Osteoblast (primary cell): ENCODE measurements around the gene ASZ1. TPM values are rescaled to one million over a fixed set of nuclear protein-coding genes. Genes with fewer than 3 reads are reported as not detected.

Experiments used
- DNase-seq: peaks from one replicate; pipeline ENCODE4 v3.0.0; 2011; ENCODE audit warnings: low spot score, mixed read lengths; ENCODE audit not compliant: insufficient read length; ENCODE audit errors: missing footprints
- H2AFZ ChIP-seq: 2 replicates; pipeline ENCODE4 v1.6.0; 2011; ENCODE audit warnings: mild to moderate bottlenecking, low read length
- H3K27ac ChIP-seq: 2 replicates; pipeline ENCODE4 v1.5.1; 2011; ENCODE audit warnings: mild to moderate bottlenecking, low read depth, low read length, moderate library complexity
- H3K27me3 ChIP-seq: 2 replicates; pipeline ENCODE4 v1.6.0; 2012; ENCODE audit warnings: mild to moderate bottlenecking, control low read depth, inconsistent platforms, low read length, moderate library complexity; ENCODE audit not compliant: insufficient read depth
- H3K36me3 ChIP-seq: 2 replicates; pipeline ENCODE4 v1.5.1; 2011; ENCODE audit warnings: mild to moderate bottlenecking, low read length, control low read depth, moderate library complexity; ENCODE audit not compliant: insufficient read depth
- H3K4me1 ChIP-seq: 2 replicates; pipeline ENCODE4 v1.5.1; 2011; ENCODE audit warnings: mild to moderate bottlenecking, low read length, control low read depth, moderate library complexity; ENCODE audit not compliant: insufficient read depth
- H3K4me2 ChIP-seq: 2 replicates; pipeline ENCODE4 v1.6.0; 2011; ENCODE audit warnings: mild to moderate bottlenecking, low read length; ENCODE audit not compliant: insufficient read depth
- H3K4me3 ChIP-seq: fragments of 200-600 bp; sonication (generic); 3 replicates; pipeline ENCODE4 v1.5.1; 2012; ENCODE audit warnings: mild to moderate bottlenecking, low read length, inconsistent platforms; ENCODE audit not compliant: insufficient read depth
- H3K79me2 ChIP-seq: 2 replicates; pipeline ENCODE4 v1.6.0; 2012; ENCODE audit warnings: mild to moderate bottlenecking, low read length, control low read depth, inconsistent platforms; ENCODE audit not compliant: insufficient read depth
- H3K9me3 ChIP-seq: 2 replicates; pipeline ENCODE4 v1.5.1; 2011; ENCODE audit warnings: low read depth, low read length, control low read depth
- H4K20me1 ChIP-seq: 2 replicates; pipeline ENCODE4 v1.6.0; 2012; ENCODE audit warnings: mild to moderate bottlenecking, low read length, control low read depth; ENCODE audit not compliant: insufficient read depth
- CTCF ChIP-seq: IDR thresholded peaks from 2 replicates; pipeline ENCODE4 v1.5.1; 2011; ENCODE audit warnings: mild to moderate bottlenecking, low read depth, low read length, moderate library complexity; ENCODE audit errors: extremely low read depth
- total RNA-seq: library from RNA; depleted of rRNA; stranded (reverse); fragments of >200 nt; gene quantifications from 2 replicates; pipeline ENCODE4 v1.2.3, GENCODE V29; 2012

ASZ1 gene
- total RNA-seq, 1 donor, result not detected

DNA sequence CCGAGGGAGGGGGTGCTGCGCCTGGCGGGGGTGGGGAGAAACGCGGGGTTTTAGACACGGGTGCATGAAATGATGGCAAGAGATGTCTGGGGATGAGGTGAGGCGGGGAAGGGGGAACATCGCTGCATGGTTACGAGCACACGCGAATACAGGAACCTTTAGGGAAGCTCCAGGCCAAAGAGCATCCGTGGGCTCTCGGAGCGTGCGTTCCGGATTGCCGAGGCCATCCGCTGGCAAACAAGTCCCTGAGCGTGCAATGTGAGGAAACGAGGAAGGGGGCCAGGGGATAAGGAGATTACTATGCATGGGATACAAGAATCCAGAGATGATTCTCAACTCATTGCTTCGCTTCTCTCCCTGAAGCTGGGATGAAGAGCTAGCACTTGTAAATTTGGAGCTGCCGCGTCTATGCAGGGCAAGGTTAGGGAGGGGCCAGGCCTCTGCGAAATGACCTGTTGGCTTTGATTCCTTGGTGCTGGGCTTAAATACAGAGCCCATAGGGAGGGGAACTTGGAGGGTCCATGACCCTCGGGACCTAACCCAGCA, 103.9 kb downstream of the ASZ1 start:
- Histone ChIP-seq H2AFZ (no peak overlapping the region), H3K4me2 (peak overlapping the region; percentile 89), H4K20me1 (no peaks in the 10 kb centered on the region), H3K27me3 (peaks cover 66% of the 10 kb centered on the region), H3K79me2 (no peaks in the 10 kb centered on the region), H3K27ac (no peak overlapping the region), H3K4me1 (peaks cover 16% of the 10 kb centered on the region), H3K9me3 (no peaks in the 10 kb centered on the region), H3K36me3 (no peaks in the 10 kb centered on the region), H3K4me3 (peak overlapping the region; percentile 70)
- no peak for TF ChIP-seq CTCF
- DNase-seq, result peak; percentile 57

DNA sequence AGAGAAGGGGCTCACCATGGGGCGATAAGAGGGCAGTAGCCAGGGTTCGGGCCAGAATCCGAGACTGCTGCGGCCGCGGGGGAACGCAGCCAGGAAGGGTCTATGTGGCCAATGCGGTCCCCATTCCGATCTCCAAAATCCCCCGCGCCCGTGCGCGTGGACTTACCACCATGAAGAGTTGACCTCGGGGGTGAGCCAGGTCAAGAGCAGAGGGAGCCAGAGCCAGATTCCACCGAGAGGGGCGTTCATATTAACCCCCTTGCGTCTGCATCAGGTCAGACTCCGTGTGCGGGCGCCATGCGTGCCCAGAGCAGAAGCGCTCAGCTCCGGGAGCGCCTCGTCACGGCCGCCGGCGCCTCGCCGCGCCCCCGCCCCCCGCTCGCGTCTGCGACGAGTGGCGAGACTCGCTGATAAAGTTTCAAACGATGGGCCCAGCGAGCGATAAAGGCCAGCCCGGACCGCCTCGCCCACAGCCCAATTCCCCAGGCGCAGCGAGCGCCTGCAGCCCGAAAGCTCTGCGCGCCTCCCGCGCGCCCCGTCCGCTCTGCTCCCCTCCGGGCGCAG, 104.5 kb downstream of the ASZ1 start, which contains the start of gene WNT2:
Gene WNT2, minus strand, starts transcription at position 318 of the 564 bp plus-strand sequence. Its CDS starts 69 bp downstream, at position 249.
- H3K4me3 ChIP-seq, result peak within 1 kb of the TSS; percentile 70
- no peaks in the 10 kb centered on the region for H3K36me3 ChIP-seq
- no peaks in the 10 kb centered on the region for H4K20me1 ChIP-seq
- no peak within 1 kb of the TSS for H3K27ac ChIP-seq
- no peak for TF ChIP-seq CTCF
- peaks cover 16% of the 10 kb centered on the region for H3K4me1 ChIP-seq
- H3K79me2 ChIP-seq, result no peaks in the 10 kb centered on the region
- DNase-seq, result no peak
- H3K27me3 ChIP-seq, result peaks cover 71% of the 10 kb centered on the region
- H2AFZ ChIP-seq, result peak within 1 kb of the TSS; percentile 72
- no peaks in the 10 kb centered on the region for H3K9me3 ChIP-seq
- peak within 1 kb of the TSS; percentile 89 for H3K4me2 ChIP-seq

DNA sequence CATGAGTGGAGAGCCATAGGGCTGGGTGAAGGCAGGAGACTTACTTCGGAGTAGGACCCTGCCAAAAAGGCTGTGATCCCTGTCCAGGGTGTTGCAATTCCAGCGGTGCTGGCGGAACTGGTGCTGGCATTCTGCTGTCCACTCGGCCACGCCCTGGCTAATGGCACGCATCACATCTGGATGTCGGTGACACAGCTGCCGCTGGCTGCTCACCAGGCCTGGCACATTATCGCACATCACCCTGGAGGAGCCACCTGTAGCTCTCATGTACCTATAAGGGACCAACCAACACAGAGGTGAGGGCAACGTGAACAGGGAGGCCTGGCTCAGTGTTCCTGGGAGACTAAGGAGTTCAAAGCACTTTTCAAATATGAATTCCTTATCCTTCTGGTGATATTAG, 106.8 kb downstream of the ASZ1 start:
- TF ChIP-seq CTCF, result no peak
- Histone ChIP-seq H2AFZ (no peak overlapping the region), H3K4me3 (no peak overlapping the region), H4K20me1 (no peaks in the 10 kb centered on the region), H3K27me3 (peaks cover 83% of the 10 kb centered on the region), H3K36me3 (no peaks in the 10 kb centered on the region), H3K4me2 (no peak overlapping the region), H3K27ac (no peak overlapping the region), H3K9me3 (no peaks in the 10 kb centered on the region), H3K4me1 (peaks cover 15% of the 10 kb centered on the region), H3K79me2 (no peaks in the 10 kb centered on the region)
- DNase-seq, result no peak

DNA sequence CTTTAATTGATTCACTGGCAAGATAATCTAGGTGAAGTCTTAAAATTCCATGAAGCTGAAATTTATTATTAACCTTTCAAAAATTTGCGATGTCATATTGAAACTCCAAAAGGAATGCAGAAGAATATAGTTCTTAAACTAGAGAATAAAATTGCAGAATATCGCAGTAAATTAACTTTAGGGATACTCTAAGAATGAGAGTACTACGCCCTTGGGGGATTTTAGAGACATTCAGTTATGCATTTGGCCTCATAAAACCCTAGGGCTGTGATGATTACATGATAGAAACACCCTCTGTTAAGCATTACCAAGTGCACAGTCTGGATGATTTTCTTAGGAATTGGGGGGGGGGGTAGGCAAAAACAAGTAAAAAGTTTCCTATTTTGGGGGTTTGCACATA, 108.1 kb downstream of the ASZ1 start:
- no peak overlapping the region for H3K4me2 ChIP-seq
- H3K4me1 ChIP-seq, result peaks cover 11% of the 10 kb centered on the region
- no peaks in the 10 kb centered on the region for H4K20me1 ChIP-seq
- no peak overlapping the region for H3K4me3 ChIP-seq
- H3K36me3 ChIP-seq, result no peaks in the 10 kb centered on the region
- no peaks in the 10 kb centered on the region for H3K9me3 ChIP-seq
- no peaks in the 10 kb centered on the region for H3K79me2 ChIP-seq
- TF ChIP-seq CTCF, result no peak
- peaks cover 91% of the 10 kb centered on the region for H3K27me3 ChIP-seq
- no peak overlapping the region for H3K27ac ChIP-seq
- DNase-seq, result no peak
- no peak overlapping the region for H2AFZ ChIP-seq
